ENCODE measurements around the gene PTPRQ.
"Not testable (repeated sequence)": the region's sequence is repeated elsewhere in the genome, so short reads cannot be mapped to it uniquely, and the experiment has no call there.

Gene PTPRQ

DNA sequence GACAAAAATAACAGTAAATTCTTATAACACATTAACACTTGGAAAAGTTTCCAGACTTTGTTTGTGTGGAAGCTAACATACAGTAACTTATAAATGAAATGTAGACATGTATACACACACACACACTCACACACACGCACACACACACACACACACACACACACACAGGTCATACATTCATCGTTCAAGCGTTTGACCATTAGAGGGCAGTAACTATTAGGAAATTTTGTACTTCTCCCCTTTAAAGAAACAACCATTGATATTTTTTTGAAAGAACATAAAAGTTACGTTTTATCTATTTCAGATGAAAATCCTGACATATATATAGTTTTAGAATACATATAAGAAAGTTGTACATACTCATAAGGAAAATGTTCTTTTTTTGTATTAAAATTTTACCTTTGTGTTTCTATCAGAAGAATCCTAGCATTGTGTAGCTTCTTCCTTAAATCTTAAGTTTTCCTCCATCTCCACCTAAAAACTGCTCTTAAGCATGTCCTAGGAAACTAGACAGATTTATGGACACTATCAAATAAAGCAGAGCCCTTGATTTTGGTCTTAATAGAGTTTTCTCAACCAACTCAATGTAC lies 29.0 kb downstream of the PTPRQ start:
- DNase-seq (ENCODE audit: low spot score), result no peak

DNA sequence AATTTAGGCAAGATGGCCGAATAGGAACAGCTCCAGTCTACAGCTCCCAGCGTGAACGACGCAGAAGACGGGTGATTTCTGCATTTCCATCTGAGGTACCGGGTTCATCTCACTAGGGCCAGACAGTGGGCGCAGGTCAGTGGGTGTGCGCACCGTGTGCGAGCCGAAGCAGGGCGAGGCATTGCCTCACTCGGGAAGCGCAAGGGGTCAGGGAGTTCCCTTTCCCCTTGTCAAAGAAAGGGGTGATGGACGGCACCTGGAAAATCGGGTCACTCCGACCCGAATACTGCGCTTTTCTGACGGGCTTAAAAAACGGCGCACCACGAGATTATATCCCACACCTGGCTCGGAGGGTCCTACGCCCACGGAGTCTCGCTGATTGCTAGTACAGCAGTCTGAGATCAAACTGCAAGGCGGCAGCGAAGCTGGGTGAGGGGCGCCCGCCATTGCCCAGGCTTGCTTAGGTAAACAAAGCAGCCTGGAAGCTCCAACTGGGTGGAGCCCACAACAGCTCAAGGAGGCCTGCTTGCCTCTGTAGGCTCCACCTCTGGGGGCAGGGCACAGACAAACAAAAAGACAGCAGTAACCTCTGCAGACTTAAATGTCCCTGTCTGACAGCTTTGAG lies 33.6 kb downstream of the PTPRQ start:
- DNase-seq (ENCODE audit: low spot score), result not testable (repeated sequence)

DNA sequence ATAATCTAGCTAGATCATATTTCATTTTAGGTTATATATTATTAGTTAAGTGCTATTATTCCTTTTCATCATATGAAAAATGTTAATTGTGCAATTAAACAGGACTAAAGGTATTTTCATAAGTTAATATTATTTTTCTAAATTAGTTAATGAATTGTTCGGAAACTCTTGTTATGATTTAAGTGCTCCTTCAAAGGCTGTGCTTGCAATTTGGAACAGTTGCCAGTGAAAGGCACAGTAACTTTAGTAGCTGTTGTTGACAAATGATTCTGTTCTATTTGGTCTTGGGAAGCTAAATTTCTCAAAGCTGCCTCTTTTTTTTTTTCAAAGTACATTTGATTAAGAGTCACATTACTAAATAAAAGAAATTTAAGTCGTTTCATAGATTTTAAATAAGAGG lies 40.7 kb downstream of the PTPRQ start:
- DNase-seq (ENCODE audit: low spot score), result no peak

DNA sequence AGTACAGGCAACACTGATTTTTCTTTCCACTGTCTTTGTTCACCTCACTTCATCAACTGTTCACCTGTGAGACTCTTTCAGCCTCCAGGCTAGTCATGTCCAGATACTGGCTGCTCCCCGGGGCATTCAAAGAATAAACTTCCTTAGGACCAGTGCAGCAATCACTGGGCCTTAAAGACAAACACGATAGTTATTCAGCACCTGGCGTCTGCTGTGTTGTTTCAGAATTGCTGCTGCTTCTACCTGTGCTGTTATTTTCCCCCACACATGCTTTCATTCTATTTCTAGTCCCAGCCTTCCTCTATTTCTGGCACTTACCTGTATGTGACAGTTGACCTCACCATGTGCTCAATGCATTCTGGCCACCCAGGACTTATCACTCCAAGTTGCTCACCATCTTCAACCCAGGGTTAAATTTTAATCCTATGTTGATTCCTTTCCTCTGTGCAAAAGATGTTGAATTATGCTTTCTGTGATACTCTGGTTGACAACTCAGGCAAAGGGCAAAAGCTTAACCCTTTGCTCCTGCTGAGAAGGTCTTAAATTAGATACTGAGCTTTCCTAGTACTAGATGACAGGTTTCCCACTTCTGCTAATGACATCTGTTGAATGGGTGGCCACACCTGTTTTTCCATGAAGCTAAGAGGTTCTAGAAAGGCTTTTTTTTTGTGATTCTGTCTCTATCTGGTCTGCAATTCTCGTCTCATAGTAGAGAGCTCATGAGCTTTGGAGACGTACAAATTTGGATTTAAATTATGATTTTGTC lies 41.4 kb downstream of the PTPRQ start:
- no peak for DNase-seq (ENCODE audit: low spot score)

DNA sequence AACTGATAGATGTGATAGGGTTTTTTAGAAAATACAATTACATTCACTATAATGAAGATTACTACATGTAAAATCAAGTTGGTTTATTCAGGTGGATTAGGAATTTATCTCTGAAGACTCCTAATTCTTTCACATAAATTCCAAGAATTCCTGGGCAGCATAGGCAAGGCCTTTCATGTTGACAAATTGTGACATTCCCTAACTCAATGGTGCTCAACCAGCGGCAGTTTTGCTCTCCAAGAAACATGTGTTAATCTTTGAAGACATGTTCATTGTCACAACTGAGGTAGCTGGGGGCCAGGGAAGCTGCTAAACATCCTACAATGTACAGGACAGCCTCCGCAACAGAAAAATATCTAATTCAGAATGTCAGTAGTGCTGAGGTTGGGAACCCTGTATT lies 46.3 kb downstream of the PTPRQ start:
- DNase-seq (ENCODE audit: low spot score), result no peak

DNA sequence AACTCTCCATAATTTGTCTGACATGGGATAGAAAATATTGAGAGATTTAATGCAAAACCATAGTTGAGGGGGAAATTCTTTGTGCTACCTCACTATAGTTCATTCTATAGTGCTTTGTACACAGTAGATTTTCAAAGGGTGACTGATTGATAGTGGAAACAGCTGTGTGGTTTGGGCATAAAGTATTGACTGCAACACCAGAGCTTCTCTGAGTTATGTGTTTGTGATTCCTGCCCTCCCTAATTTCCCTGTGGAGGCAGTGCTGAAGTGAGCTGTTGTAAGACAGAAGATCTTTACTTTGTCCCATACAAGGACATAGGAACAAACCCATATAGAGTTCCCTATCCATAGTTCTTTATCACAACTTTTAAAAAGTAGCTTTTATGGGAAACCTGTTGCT lies 47.1 kb downstream of the PTPRQ start:
- no peak for DNase-seq (ENCODE audit: low spot score)

DNA sequence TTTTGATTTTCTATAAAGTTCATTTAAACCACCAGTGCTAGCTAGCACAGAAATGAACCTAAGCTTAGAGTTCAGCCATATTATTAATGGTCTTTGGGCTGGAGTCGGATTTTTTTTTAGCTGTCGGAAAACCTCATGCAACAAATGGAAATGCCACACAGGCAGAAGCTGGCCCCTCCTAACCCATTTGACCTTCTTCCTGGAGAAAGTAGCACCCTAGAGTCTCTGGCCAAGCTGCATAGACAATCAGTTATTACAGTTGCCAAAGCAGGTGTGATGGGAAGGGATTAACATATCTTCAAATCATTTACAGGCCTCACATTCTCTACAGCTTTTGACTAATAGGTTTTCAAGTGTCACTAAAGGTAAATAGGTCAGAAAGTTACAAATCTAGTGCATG lies 49.4 kb downstream of the PTPRQ start:
- DNase-seq (ENCODE audit: low spot score), result no peak

DNA sequence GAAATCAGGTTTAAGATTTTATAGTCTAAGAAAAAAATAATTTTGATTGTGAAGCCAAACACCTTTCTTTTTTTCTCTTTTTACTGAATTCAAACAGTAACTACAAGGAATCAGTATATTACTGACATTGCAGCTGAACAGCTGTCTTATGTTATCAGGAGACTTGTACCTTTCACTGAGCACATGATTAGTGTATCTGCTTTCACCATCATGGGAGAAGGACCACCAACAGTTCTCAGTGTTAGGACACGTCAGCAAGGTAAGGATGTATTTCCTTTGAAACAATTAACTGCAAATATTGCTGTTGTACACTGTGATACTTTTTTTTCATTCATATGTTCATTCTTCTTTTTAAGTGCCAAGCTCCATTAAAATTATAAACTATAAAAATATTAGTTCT lies 50.8 kb downstream of the PTPRQ start:
- no peak for DNase-seq (ENCODE audit: low spot score)

DNA sequence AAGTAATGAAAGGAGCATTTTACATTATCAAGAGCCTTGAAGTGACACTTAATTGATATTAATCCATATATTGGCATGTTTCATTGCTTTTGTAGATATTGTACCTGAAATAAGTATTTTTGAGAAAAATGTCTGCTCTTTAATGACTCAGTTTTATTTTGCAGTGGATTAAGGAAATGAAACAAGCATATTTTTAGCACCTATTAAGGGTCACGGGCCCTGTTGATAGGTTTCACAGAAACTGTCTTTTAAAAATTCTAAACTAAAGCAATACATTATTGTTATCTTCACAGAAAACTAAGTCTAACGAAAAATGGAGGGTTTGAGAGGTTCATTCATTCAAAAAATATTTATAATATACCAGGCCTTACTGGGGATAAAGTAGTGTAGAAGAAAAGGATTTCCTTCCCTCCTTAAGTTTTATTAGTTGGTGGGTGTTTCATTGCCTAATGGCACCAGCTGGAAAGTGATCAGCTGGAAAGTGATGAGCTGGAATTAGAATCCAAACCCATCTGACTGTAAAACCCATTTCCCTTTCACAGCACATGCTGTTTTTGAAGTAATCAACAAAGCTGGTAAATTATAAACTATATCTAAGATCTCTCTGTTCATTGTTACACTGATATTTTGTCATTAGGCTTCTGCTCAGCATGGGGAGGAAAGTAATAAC lies 54.2 kb downstream of the PTPRQ start:
- DNase-seq (ENCODE audit: low spot score), result no peak

DNA sequence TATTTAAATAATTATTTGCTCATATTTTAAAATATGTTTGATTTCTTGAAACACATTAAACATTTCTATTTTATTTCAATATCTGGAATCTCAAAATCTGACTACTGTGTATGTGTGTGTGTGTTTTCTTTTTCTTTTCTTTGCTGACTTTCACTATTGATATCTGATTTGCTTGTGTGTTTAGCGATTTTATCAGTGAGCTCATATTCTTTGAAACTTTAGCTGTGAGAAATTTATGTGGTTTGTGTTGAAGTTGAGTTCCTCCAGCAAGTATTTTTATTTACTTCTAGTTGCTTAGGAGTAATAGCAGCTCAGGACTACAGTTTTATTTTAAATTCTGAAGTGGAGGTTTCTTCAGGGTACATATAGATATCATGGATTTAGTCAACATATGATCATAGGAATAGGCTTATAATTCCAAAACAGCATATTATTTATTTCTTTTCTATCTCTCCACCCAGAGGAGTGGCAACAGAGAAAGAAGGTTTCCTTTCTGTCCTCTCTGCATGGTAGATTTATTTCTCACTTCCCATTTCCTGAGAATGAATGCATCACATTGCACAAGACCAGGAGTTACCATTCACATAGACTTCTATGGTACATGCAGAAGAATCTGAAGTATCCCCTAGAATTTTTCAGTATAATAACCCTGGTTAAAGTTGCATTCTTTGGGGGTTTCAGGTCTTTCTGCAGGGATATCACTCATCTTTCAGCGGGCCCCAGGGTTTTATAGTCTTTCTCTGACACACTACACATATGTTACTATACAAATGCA lies 60.5 kb downstream of the PTPRQ start:
- DNase-seq (ENCODE audit: low spot score), result no peak

DNA sequence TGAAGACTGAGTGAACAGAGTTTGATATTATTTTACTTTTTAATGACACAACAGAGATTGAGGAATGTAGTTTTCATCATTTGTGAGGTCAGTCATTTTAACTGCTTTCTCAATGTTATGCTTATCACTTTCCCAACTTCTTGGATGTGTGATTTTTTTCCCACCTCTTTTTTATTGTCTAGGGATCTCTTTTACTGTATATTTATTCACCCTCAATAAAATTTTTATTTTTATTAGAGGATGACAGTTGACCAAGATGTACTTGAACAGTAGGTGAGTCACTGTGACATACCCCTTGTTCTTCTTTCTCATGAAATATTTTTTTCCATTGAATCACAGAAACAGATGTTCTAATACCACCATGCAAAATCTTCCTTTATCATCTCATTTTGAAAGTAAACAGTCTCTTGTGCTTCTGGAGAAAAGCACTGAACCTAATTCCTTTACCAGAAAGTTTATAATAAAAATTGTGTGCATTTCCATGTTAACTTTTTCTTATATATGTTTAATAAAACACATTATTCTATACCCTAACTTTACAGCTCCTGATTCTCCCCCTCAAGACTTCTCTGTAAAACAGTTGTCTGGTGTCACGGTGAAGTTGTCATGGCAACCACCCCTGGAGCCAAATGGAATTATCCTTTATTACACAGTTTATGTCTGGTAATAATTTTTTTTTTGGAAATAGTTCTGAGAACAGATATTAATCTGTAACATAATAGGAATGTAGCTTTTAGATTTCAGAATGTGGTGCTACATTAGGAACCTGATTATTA lies 65.9 kb downstream of the PTPRQ start:
- DNase-seq (ENCODE audit: low spot score), result no peak

DNA sequence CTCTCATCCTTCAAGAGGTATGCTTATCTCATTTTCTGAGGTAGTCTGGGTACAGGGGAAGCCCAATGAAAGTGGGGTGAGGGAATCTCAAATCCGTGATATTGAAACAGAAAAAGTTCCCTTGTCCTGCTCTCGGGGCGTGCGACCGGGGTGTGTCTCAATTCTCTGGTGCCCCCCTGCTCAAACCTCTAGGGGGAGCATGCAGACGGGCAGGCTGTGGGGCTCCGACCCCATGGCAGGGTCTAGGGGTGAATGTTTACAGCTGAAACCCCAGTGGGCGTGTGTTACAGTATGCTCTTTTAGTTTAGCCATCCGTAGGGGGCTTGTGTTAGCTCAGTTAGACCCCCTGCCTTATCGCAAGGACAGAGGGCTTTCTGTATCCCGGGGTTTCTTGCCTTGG lies 68.7 kb downstream of the PTPRQ start:
- no peak for DNase-seq (ENCODE audit: low spot score)

DNA sequence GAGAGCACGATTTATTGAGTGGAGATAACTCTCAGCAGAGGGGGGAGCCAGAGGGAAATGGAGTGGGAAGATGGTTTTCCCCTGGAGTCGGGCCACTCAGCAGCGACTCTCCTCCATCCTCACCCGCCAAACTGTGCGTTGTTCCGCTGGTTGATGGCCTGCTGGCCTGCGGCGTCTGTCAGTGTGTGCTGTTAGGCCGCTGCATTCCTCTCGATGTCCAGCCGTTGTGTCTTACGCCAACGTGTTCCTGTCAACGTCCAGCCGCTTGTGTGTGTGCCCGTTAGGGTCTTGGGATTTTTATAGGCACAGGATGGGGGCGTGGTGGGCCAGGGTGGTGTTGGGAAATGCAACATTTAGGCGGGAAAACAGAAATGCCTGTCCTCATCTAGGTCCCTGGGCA lies 69.2 kb downstream of the PTPRQ start:
- no peak for DNase-seq (ENCODE audit: low spot score)

DNA sequence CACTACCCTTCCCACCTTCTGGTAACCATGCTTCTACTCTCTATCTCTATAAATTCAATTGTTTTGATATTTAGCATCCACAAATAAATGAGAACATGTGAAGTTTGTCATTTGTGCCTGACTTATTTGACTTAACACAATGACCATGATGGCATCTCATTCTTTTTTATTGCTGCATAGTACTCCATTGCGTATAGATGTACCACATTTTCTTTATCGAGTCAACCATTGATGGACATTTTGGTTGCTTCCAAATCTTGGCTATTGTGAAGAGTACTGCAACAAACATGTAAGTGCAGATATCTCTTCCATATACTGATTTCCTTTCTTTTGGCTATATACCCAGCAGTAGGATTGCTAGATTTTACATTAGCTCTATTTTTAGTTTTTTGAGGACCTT lies 73.6 kb downstream of the PTPRQ start:
- no peak for DNase-seq (ENCODE audit: low spot score)

DNA sequence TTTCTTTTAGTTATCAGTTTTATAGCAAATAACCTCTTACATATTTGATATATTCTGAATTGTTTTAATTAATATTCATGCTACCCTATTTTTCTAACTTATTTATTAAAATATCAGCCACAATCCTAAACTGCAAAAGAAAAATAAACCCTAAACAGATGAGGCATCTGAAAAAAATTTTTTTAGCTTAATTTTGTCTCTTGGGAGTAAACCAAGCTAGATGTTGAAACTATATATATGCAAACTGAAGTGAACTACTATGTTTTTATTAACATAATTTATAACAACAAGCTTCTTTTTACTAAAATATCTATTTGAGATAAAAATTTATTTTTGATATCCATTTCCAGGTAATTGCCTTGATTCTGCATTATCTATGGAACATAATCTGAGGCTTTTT lies 87.6 kb downstream of the PTPRQ start:
- DNase-seq (ENCODE audit: low spot score), result no peak

DNA sequence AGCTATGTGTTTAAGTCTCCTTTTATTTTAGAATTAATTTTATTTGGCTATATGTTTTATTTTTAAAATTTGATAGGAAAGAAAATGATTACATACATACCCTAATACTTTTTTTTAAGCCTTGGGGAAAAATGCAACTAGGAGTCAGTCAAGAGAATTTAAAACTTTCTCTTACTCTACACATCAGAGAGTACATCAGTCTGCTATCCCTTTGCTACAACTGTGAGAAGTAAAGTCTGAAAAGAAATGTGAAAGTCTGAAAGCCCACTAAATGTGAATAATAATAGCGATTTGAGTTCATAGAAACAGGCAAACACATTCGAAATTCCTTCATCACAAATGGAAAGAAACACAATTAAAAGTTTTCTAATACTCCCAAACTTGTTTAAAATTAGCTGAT lies 95.0 kb downstream of the PTPRQ start:
- no peak for DNase-seq (ENCODE audit: low spot score)

DNA sequence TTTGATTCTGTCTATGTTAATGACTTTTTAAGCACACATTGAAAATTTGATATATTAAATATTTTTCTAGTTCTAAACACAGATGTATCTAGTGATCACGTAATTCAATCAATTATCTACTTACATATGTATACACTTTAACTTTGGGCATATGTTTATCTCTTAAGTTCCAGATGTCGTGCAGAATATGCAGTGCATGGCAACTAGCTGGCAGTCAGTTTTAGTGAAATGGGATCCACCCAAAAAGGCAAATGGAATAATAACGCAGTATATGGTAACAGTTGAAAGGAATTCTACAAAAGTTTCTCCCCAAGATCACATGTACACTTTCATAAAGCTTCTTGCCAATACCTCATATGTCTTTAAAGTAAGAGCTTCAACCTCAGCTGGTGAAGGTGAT lies 105.3 kb downstream of the PTPRQ start:
- DNase-seq (ENCODE audit: low spot score), result no peak

DNA sequence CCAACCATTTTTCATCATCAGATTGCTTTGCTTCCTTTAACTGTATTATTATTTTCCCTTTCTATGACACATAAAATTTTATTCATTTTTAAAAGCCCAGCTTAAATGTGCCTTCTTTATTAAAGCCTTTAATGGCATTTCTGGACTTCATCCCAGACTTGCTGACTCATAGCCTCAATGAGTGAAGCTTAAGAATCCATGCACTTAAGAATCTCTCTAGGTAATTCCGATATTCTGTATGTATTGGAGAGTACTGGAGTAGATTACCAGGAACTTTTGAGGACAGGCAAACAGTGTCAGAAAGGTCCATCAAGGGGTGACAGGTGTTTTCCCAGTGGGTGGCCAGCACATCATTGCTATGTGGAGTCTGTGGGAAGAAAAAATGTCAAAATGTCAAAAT lies 107.9 kb downstream of the PTPRQ start:
- no peak for DNase-seq (ENCODE audit: low spot score)

DNA sequence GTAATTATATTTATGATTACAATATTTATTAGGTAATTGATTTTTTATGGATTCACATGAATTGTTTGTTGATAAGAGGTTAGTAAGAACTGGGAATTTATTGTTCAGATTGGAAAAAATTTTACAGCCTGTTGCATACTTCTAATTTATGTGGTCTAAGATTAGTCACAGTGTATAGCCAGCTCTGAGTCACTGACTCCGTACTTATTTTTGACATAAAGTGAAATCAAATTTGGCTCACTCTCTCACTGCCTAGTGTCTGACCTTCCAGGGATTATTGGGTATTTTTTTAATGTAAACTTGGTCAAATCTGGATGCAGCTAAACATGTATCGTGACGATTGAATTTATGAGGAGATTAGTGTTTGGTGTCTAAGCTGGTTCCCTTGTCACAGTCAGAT lies 109.3 kb downstream of the PTPRQ start:
- no peak for DNase-seq (ENCODE audit: low spot score)

DNA sequence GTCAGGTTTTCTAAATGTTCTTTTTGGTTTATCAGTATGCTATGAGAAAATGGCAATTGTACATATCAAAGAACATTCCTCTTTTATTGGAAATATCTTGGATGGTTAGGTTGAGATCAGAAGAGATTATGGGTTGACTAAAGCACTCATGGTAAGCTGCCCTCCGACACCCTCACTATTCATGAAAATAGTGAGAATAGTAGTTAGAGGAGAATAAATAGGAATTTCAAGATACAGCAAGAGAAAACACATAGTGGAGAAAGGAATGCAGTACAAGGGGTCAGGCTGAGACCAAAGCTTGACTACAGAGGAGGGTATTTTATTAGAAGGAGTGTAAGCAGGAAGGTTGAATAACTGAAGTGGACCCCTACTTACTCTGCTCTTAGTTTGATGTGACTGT lies 112.5 kb downstream of the PTPRQ start:
- no peak for DNase-seq (ENCODE audit: low spot score)

DNA sequence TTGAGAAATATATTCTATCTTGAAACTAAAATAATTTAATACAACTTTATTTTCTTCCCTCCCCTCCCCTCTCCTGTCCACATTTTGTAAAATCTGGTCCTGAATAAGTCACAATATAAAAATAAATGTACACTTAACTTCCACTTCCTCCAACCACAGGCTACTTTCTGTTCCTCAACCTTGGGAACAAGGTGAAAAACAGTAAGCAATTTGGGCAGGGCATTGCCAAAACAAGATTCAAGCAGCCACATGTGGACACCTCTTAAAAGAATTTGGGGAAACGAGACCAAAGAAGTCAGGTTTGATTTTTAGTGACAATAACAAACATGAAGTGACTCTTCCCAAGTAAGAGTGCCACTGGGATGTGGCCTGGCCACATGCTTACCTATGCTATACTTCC lies 115.7 kb downstream of the PTPRQ start:
- no peak for DNase-seq (ENCODE audit: low spot score)

DNA sequence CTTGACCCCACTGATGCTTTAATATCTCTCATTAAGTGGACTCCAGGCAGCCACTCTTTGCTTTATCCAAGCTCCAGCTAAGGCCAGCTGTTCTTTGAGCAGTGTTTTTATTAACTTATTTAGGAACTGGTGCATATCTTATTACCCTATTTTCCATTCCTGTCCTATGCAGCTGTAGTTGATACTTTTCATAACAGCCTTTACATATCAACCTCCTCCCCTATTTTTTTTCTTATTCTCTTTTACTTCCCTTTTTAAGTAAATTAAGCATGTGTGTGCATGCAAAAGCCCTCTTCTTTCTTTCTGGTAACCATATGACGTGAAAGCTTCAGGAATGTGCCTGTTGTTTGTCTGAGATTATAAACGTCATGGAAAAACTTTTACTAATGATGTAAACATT lies 121.2 kb downstream of the PTPRQ start:
- DNase-seq (ENCODE audit: low spot score), result no peak

Data from HuH-7.5 (cell line).